Activated CD8-positive, alpha-beta memory T cell treated with anti-CD3 and anti-CD28 coated beads for 36 hours (primary cell): ENCODE measurements around the gene ZFP36L2. TPM values are rescaled to one million over a fixed set of nuclear protein-coding genes. Genes with fewer than 3 reads are reported as not detected.
"Not testable (repeated sequence)": the region's sequence is repeated elsewhere in the genome, so short reads cannot be mapped to it uniquely, and the experiment has no call there.

ENCODE experiments used
- CTCF ChIA-PET: fragments of 350-600 bp; sonication (Branson Sonifier 250); formaldehyde crosslinking; loops from one replicate; lab custom pipeline; 2021; ENCODE audit warnings: antibody characterized with exemption; lab: Charles Lee
- POLR2A ChIA-PET: fragments of 350-600 bp; sonication (Branson Sonifier 250); formaldehyde crosslinking; loops from one replicate; lab custom pipeline; 2021; ENCODE audit warnings: antibody characterized with exemption; lab: Charles Lee
- total RNA-seq, 2 experiments: library from RNA; stranded (reverse); gene quantifications; one replicate each; pipeline ENCODE4 v1.2.3, GENCODE V29; 2021

The ZFP36L2 gene
- total RNA-seq, 2 experiments from 2014 or later, result 98.6 to 101 TPM

DNA sequence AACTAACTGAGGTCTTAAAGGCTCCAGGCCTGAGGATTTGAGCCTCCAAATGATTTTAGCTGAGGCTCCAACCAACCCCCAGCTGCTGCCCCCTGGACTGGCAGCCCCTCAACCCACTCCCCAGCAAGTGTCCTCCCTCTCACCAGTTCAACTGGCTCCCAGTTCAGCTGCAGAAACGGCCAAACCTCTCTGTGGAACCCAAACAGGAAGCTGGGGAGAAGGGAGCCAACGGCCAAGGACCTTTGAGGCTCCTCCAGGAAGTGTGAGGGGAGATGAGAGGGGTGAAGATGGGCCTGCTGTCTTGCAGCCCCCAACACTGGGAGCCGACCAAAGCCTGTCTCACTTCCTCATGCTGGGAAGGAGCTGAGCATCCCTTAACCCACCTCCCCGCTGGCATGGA lies 24.9 kb downstream of the ZFP36L2 start:
- ChIA-PET POLR2A (interaction anchor here (0.6 kb wide), 1 partner anchor 52 kb away, joined by 3 read pairs; no protein-coding TSS in a partner anchor), CTCF (interaction anchor here (0.5 to 1.7 kb wide), 4 partner anchors 23 to 228 kb away, joined by 3 to 6 read pairs (median 4); no protein-coding TSS in a partner anchor)

GRCh38 chr2:43201016-43201415 lies 25.4 kb downstream of the ZFP36L2 start:
- POLR2A ChIA-PET, result interaction anchor here (0.7 kb wide), 1 partner anchor 237 kb away, joined by 3 read pairs; no protein-coding TSS in a partner anchor
- CTCF ChIA-PET, result interaction anchor here (0.5 to 1.7 kb wide), 4 partner anchors 22 to 228 kb away, joined by 3 to 6 read pairs (median 4); no protein-coding TSS in a partner anchor

- POLR2A ChIA-PET, result interaction anchor here (0.7 kb wide), 1 partner anchor 236 kb away, joined by 3 read pairs; no protein-coding TSS in a partner anchor
- CTCF ChIA-PET, result interaction anchor here (0.9 to 1.5 kb wide), 2 partner anchors 28 to 51 kb away, joined by 3 read pairs; no protein-coding TSS in a partner anchor
Observed at GRCh38 chr2:43199492-43200488, 26.6 kb downstream of the ZFP36L2 start.

GRCh38 chr2:43198263-43198662 lies 28.1 kb downstream of the ZFP36L2 start:
- CTCF ChIA-PET, result interaction anchor here (0.7 kb wide), 1 partner anchor 12 kb away, joined by 3 read pairs; no protein-coding TSS in a partner anchor
- POLR2A ChIA-PET, result no interaction called here

- ChIA-PET CTCF (interaction anchor here (0.7 to 1.1 kb wide), 2 partner anchors 13 to 69 kb away, joined by 3 read pairs; no protein-coding TSS in a partner anchor), POLR2A (interaction anchor here (1.5 kb wide), 1 partner anchor 23 kb away, joined by 3 read pairs; no protein-coding TSS in a partner anchor)
Observed at GRCh38 chr2:43197588-43197896, 28.9 kb downstream of the ZFP36L2 start.

- ChIA-PET POLR2A (interaction anchor here (1.5 kb wide), 1 partner anchor 22 kb away, joined by 3 read pairs; no protein-coding TSS in a partner anchor), CTCF (interaction anchor here (0.5 to 1.5 kb wide), 4 partner anchors 20 to 69 kb away, joined by 3 read pairs; no protein-coding TSS in a partner anchor)
Observed at GRCh38 chr2:43196768-43197587, 29.4 kb downstream of the ZFP36L2 start.

- CTCF ChIA-PET, result interaction anchor here (1.4 to 2.1 kb wide), 4 partner anchors 19 to 67 kb away, joined by 3 to 9 read pairs (median 5); no protein-coding TSS in a partner anchor
- POLR2A ChIA-PET, result interaction anchor here (1.9 kb wide), 1 partner anchor 20 kb away, joined by 7 read pairs; no protein-coding TSS in a partner anchor
Observed at GRCh38 chr2:43194121-43194869, 32.1 kb downstream of the ZFP36L2 start.

DNA sequence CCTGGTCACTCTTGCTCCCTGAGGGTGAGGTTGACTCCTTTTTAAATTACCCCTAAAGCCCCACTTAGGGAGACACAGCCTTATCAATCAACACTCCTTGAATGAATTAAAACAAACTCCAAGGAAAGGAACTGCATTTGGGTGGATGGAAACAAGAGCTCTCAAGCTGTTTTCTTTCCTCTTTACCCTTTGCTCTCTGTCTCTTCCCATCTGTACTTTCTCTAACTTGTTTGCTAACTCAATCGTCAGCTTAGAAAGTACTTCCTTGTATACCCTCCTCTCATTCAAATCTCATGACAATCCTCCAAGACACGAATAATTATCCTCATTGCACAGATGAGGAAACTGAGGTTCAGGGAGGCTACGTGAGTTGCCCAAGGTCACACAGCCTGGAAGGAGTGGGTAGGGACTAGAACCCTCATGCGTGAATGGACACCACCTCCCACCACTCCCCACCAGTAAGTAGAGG lies 32.7 kb downstream of the ZFP36L2 start:
- ChIA-PET CTCF (interaction anchor here (1.4 to 2.1 kb wide), 3 partner anchors 19 to 67 kb away, joined by 3 to 9 read pairs (median 5); no protein-coding TSS in a partner anchor), POLR2A (interaction anchor here (1.9 kb wide), 1 partner anchor 19 kb away, joined by 7 read pairs; no protein-coding TSS in a partner anchor)

DNA sequence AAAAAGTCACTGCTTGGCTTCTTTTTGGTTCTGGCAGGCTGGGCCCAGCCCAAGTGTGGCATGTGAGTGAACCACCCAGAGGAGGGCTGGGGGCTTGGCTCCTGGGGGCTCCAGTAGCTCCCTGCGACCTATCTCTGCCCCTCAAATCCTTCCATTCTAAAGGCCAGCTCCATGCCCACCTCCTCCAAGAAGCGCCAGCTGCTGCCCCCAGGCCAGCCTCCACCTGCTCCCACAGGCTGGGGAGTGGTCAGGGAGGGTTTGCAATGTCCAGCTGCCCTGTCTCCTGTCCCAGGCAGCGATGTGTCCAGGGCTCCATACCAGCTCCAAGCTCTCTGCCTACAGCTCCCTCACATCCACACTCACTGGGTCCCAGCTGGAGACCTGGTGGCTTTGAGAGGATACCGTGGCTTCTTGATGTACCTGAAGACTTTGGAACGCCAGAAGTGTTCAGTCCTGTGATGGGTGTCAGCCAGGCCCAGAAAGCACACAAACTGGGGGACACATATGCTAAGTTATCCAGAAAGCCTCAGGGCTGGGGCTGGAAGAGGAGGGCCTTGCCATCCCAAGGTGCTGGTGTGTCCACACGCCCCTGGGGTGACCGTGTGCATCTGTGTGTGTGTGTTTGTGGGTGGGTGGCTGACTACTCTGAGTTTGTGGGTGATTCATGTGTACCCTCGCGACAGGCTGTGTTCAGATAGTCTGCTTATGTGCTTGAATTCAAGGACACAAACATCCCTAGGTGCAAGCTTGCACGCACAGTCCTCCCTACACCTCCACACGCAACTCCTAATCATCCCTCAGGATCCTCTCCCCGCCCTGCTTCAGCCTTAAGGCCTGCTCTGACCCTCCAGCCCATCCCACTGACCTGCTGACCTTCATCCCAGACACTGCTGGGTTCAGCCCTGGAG lies 33.4 kb downstream of the ZFP36L2 start:
- ChIA-PET POLR2A (interaction anchor here (0.6 to 1.9 kb wide), 4 partner anchors 13 to 61 kb away, joined by 3 to 7 read pairs (median 3); no protein-coding TSS in a partner anchor), CTCF (interaction anchor here (1.0 to 2.1 kb wide), 3 partner anchors 18 to 32 kb away, joined by 3 to 9 read pairs (median 5); no protein-coding TSS in a partner anchor)

- ChIA-PET POLR2A (interaction anchor here (0.6 to 1.2 kb wide), 3 partner anchors 12 to 60 kb away, joined by 3 read pairs; no protein-coding TSS in a partner anchor), CTCF (interaction anchor here (0.8 to 1.0 kb wide), 2 partner anchors 32 to 52 kb away, joined by 3 read pairs; no protein-coding TSS in a partner anchor)
Observed at GRCh38 chr2:43191947-43192516, 34.4 kb downstream of the ZFP36L2 start.

DNA sequence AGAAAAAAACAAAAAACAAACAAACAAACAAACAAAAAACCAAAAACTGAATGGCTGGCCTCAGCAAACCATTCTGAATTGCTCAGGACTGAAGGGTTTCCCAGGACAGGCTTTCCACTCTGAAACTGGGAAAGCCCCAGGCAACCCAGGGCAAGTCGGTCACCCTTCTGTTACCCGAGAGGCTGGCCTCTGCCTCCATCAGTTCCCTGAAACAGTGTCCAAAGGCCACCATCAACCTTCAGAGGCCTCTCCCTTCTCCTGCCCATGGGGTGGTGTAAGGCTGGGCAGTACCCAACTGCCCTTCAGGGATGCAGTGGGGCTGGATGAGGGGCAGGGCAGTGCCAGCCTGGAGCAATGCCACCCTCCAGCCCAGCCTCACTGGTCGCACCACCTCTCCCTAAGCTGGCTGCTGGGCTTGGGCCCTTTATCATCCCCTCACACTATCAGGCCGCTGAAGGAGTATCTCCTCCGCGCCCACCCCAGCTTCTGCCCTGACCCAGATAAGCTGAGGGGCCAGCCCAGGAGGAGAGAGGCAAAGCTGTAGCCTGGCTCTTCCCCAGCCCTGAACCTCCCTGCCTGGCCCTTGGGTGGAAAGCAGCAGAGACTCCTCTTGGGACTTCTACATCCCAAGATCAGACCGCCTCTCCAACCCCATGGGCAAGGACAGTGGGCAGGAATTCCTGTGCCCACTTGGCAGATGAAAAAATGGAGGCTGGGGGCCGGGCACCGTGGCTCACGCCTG lies 35.9 kb downstream of the ZFP36L2 start:
- ChIA-PET CTCF (no interaction called here), POLR2A (interaction anchor here (0.6 kb wide), 1 partner anchor 22 kb away, joined by 5 read pairs; no protein-coding TSS in a partner anchor)

DNA sequence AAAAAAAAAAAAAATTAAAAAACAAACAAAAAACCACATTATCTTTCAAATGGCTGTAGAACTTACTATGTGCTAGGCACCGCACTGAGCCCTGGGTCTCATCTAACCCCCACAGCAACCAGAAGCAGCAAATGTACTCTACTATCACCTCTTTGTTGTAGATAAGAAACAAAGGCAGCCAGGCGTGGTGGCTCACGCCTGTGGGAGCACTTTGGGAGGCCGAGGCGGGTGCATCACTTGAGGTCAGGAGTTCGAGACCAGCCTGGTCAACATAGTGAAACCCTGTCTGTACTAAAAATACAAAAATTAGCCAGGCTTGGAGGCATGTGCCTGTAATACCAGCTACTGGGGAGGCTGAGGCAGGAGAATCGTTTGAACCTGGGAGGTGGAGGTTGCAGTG lies 36.5 kb downstream of the ZFP36L2 start:
- POLR2A ChIA-PET, result not testable (repeated sequence)
- CTCF ChIA-PET, result interaction anchor here (0.6 kb wide), 1 partner anchor 244 kb away, joined by 3 read pairs; no protein-coding TSS in a partner anchor

DNA sequence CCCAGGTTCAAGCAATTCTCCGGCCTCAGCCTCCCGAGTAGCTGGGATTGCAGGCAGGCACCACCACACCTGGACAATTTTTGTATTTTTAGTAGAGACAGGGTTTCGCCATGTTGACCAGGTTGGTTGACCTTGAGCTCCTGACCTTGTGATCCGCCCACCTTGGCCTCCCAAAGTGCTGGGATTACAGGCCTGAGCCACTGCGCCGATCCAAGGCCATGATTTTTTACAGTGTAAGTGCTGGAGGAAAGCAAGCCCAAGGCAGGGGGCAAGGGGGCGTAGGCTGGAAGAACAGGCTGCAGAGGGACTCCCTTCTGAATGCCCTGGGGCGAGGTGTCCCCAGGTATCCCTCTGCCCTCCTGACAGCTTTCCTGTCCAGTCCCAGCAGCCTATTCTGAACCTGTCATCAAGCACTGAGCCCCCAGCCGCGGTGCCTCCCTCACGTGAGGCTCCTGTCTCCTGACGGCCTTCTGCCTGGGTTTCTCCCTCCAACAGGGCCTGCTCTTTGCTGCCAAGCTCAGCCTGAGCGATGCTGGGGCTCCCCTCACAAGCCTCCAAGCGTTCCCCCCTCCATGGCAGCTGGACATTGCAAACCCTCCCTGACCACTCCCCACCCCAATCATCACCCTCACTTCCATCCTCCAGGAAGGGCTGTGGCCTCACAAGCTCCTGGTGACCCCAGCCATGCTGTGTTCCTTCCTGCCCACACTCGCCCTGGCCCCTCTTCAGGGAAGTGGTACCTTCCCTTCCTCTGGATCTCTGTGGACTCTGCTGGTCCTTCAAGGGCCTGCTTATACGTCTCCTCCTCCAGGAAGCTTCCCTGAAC lies 37.6 kb downstream of the ZFP36L2 start:
- ChIA-PET POLR2A (interaction anchor here (0.6 kb wide), 1 partner anchor 31 kb away, joined by 4 read pairs; no protein-coding TSS in a partner anchor), CTCF (interaction anchor here (0.7 to 1.1 kb wide), 2 partner anchors 40 kb away, joined by 3 to 5 read pairs; no protein-coding TSS in a partner anchor)

DNA sequence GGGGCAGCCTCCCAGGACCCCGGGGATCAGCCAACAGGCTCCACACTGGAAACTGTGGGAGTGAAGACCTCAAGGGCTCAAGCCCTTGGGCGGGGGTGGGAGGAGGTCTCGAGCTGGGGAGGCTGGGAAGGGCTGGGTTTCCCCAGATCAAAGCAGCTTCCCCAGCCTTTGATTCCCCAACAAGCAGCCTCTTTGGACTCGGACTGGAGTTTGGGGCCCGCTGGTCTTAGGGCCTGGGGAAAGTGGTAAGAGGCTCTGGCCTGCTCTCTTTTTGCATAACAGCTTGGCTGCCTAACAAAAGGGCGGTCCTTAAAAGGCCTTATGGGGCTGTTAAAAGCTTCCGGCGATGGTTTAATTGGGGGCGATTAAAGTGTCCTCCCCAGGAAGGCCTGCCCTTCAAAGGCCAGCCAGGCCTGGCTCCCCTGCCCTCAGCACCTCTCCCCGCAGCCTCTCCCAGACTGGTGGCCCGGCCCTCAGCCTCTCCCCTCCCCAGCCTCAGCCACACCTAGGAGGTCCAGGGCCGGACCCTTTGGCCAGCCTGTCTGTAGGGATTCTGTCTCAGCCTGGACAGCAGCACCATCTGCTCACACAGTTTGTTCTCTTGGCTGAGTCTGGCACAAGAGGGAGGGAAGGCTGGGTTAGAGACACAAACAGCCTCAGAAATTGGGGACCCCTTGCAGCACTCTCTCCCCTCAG lies 39.6 kb downstream of the ZFP36L2 start:
- CTCF ChIA-PET, result interaction anchor here (0.9 to 1.1 kb wide), 3 partner anchors 14 to 60 kb away, joined by 3 to 5 read pairs (median 3); no protein-coding TSS in a partner anchor
- POLR2A ChIA-PET, result no interaction called here
